Measurements from ENCODE around the gene IL23A. TPM values are rescaled to one million over a fixed set of nuclear protein-coding genes. Genes with fewer than 3 reads are reported as not detected.

Gene IL23A
- total RNA-seq, result not detected
- long read RNA-seq, result 0 reads

DNA sequence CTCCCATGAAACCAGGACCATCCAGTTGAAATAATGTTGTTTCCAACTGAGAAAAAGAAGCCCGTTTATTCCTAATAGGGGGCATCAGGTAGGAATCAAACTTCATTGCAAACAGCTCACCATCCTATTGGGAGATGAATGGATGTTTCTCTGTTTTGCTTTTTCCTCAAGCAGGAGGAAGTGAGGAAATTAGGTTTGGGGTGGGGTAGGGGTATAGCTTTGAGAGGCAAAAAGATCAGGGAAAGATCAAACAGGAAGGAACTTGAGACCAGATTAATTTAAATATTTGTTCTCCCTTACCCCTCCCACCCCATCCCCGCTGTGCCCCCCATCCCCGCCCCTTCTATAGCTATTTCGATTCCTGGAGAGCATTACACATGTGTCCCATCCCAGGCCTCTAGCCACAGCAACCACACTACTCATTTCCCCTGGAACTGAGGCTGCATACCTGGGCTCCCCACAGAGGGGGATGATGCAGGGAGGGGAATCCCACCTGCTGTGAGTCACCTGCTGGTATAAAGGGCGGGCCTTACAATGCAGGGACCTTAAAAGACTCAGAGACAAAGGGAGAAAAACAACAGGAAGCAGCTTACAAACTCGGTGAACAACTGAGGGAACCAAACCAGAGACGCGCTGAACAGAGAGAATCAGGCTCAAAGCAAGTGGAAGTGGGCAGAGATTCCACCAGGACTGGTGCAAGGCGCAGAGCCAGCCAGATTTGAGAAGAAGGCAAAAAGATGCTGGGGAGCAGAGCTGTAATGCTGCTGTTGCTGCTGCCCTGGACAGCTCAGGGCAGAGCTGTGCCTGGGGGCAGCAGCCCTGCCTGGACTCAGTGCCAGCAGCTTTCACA lies at the start of gene IL23A:
Gene IL23A, plus strand, starts transcription at position 577 of the 850 bp plus-strand sequence. Its CDS starts 161 bp downstream, at position 738.
- ATAC-seq (no peak), DNase-seq (no peak)
- intact Hi-C loops (cut with DNase I), result loop anchor here in 1 of 2 donors (10.0 kb wide), 1 partner anchor 116 kb away; the partner anchor contains the start of gene MIP

- peak in 1 of 2 donors; percentile 24 for ATAC-seq
- DNase-seq, result no peak
- intact Hi-C loops (cut with DNase I), result no loop called here
These were observed 44.9 kb upstream of the IL23A start for GRCh38 chr12:56293795-56294194.

DNA sequence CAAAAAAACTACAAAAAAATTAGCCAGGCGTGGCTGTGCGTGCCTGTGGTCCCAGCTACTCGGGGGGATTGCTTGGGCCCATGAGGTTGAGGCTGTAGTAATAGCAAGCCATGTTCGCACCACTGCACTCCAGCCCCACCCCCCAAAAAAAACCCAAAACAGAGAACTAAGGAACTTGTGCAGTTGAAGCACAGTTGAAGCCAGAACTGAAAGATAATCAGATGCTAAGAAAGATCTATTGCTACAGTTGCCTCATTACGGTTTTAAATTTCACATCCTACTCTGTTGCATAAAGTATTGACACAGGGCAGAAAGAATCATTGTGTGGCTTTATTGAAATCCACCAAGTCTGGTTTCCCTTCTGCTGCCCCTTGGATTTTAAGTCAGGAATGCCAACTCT lies 42.4 kb upstream of the IL23A start:
- DNase-seq, result no peak
- no peak for ATAC-seq
- intact Hi-C loops (cut with DNase I), result no loop called here

GRCh38 chr12:56297400-56297799 lies 41.3 kb upstream of the IL23A start:
- intact Hi-C loops (cut with DNase I), result no loop called here
- ATAC-seq (no peak), DNase-seq (no peak)

DNA sequence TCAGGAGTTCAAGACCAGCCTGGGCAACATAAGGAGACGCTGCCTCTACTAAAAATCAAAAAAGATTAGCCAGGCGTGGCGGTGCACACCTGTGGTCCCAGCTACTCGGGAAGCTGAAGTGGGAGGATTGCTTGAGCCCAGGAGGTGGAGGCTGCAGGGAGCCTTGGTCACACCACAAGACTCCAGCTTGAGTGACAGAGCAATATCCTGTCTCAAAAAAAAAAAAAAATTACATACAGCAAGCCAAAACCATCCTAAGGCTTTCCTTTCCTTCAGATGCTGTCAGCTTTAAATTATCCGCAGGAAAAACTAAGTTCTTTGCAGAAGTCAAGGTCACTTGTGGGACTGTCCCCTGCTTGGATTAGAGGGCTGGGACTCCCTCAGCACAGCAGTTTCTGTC lies 39.9 kb upstream of the IL23A start:
- DNase-seq, result no peak
- no peak for ATAC-seq
- intact Hi-C loops (cut with DNase I), result no loop called here

DNA sequence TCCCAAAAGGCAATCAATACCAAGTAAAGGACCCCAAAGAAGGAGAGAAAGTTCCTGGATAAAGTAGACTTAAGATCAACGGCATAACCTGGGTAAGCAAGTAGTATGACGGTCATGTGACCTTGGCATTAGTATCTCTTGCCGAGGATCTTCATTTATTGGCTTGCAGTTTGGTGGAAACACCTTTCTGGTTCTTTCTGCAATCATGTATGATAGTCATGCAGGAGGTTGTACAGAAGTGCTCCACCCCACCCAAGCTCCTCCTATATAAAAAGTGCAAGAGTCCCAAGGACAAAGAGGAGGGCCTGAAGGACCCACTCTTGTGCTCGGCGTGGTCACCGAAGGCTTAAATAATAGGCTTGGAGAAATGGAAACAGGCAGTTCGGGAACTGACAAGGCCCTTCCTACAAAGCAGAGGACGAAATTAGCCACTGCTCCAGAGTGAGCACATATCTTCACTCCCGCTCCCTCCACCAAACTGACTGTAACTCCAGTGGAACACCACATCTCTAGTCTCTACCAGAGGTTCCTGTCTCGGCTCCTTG lies 39.3 kb upstream of the IL23A start:
- ATAC-seq (peak; percentile 3 to 13), DNase-seq (no peak)
- intact Hi-C loops (cut with DNase I), result no loop called here

- peak; percentile 97 to 99 for ATAC-seq
- peak; percentile 99 for DNase-seq
- intact Hi-C loops (cut with DNase I), result no loop called here
These were observed 38.6 kb upstream of the IL23A start, which contains the start of gene CS for GRCh38 chr12:56299853-56300643. CS (minus strand) TSS chr12:56300330; CDS start chr12:56300201, 129 bp downstream.

DNA sequence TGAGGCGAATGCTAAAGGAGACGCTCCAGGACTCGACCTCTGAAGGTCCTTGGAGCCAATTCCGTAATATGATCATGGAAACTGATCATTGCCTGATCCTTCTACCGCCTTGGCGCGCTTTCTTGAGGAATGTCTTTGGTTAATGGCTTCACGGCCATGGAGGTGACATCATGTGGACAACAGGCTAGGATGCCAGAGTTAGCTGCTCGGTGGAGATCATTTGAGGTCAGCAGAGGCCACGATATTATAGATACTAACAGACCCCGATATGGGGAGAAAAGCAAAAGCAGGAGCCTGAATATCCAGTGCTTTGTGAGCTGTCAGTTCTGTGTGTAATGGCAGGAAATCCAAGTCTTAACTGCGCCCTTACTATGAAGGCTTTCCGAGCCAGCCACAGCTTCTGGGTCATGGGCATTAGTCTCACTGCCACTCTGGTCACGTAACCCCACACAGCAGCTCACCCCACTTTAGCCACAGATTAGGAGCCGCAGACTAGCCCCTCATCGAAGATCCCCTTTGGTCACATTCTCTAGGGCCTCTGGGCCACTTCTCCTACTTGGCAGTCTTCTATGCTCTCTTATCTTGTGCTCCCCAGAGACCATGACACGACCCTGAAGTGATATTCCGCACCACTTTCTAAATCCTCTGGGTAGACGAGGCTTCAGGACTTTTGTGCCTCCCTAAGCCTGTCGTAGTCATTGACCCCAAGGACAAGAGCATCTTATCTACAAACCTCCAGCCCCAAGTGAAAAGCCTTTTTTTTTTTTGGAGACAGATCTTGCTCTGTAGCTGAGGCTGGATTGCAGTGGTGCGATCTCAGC lies 37.8 kb upstream of the IL23A start:
- ATAC-seq (peak; percentile 9 to 13), DNase-seq (peak; percentile 27)
- intact Hi-C loops (cut with DNase I), result no loop called here

GRCh38 chr12:56304276-56304675 lies 34.4 kb upstream of the IL23A start:
- ATAC-seq (no peak), DNase-seq (no peak)
- intact Hi-C loops (cut with DNase I), result no loop called here

DNA sequence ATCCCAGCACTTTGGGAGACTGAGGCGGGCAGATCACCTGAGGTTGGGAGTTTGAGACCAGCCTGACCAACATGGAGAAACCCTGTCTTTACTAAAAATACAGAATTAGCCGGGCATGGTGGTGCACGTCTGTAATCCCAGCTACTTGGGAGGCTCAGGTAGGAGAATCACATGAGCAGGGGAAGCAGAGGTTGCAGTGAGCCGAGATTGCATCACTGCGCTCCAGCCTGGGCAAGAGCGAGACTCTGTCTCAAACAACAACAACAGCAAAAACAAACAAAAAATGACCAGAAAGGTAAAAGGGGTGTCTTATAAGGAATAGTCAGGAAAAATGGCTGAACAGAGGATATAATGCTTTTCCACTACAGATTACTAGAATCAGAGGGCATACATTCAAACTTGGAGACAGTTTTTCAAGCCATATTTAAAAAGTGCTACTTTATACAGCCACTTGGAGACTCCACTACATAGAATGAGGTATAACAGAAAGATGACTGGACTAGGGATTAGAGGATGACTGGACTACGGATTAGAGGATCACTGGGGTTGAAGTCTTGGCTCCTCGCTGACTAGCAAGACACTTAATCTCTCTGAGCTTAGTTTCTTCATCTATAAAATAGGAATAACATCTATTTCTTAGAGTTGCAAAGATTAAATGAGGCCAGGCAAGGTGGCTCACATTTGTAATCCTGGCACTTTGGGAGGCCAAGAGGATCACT lies 33.7 kb upstream of the IL23A start:
- intact Hi-C loops (cut with DNase I), result no loop called here
- ATAC-seq (no peak), DNase-seq (no peak)

- no peak for DNase-seq
- no peak for ATAC-seq
- intact Hi-C loops (cut with DNase I), result no loop called here
These were observed 31.3 kb upstream of the IL23A start for GRCh38 chr12:56307221-56307965.

- ATAC-seq (no peak), DNase-seq (no peak)
- intact Hi-C loops (cut with DNase I), result no loop called here
These were observed 30.0 kb upstream of the IL23A start for GRCh38 chr12:56308714-56309113.

DNA sequence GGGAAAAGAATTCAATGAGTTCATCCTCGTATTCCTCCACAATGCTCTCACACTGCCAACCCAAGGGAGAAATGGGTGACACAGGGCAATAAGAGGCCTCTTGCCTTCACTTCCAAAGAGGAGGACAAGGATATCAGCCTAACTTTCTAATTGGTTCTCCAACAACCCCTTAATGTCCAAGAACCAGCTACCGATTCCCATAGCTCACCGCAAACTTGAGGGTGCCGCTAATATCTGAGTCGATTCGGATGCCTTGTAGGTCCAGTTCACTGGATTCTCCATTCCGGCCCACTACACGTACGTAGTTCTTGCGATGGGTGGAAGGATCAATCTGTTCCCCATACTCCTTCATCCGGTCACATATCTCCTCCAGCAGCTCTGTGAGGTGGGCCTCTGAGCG lies 27.7 kb upstream of the IL23A start:
- intact Hi-C loops (cut with DNase I), result no loop called here
- ATAC-seq, result no peak
- no peak for DNase-seq

- intact Hi-C loops (cut with DNase I), result no loop called here
- DNase-seq (no peak), ATAC-seq (peak in 1 of 2 donors; percentile 4)
These were observed 23.4 kb upstream of the IL23A start for GRCh38 chr12:56315249-56315621.

DNA sequence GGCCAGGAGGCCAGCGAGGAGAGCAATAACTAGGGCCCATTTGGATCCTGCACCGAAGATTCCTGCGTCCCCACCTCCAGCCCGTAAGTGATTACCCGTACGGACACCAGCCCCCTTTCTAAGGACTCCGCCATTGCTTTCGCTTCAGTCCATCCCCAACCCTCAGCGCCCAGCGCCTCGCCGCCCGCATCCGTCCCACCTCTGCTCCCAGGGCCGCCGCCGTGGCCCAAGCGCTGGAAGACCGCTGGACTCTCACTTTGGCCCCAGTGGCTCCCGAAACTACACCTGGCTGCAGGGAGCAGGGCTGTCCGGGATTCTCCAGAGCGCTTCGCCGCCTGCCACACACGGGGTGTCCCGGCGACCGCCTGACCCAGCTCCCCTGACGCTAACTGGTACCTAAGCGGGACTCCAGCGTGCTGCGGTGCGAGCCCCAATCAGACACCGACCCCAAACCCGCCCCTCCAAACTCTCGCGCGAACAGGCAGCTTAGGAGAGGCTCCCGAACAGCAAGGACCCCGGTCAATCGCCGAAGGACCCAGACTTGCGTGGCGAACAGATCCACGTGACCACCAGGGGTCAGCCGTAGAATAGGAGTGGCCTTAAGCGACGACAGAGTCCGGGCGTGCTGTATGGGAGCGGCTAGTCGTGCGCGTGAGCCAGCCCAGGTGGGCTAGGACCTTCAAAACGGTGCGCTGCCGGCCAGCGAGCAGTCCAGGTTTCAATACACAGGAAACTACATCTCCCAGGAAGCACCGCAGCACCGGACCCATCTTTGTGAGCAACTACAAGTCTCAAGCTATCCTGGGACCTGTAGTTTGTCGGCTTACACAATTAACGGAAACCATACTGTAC lies 22.8 kb upstream of the IL23A start, which contains the start of gene CNPY2:
Gene CNPY2, minus strand, starts transcription at position 367 of the 852 bp plus-strand sequence. CDS start 771 bp downstream, outside the sequence.
- intact Hi-C loops (cut with DNase I), result no loop called here
- ATAC-seq (peak; percentile 96 to 97), DNase-seq (peak; percentile 98)

DNA sequence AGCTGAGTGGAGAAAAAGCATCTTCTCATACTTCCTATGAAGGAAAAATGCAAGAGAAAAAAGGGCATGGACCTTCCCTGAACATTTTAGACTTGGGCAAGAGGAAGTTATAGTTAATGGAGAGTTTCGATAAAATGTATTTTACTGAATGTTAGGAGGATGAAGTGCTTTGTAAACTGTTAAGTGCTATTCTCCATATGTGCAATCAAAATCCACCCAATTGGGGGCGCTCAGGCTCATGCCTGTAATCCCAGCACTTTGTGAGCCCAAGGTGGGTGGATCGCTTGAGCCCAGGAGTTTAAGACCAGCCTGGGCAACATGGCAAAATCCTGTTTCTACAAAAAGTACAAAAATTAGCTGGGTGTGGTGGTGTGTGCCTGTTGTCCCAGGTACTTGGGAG lies 21.0 kb upstream of the IL23A start:
- ATAC-seq (no peak), DNase-seq (no peak)
- intact Hi-C loops (cut with DNase I), result no loop called here

GRCh38 chr12:56321027-56321426 lies 17.7 kb upstream of the IL23A start:
- intact Hi-C loops (cut with DNase I), result no loop called here
- ATAC-seq, result no peak
- DNase-seq, result no peak
